HG02588 (cell line): ENCODE data around the gene DESI1.
A peak's percentile ranks its signal among the peaks of the same experiment; 100 is the strongest.
"Not testable (repeated sequence)": the region's sequence is repeated elsewhere in the genome, so short reads cannot be mapped to it uniquely, and the experiment has no call there.

Source experiments
- ATAC-seq: cut with Tn5 transposase; IDR thresholded peaks from one replicate; pipeline ENCODE4 v1.9.1; 2021; ENCODE audit warnings: mild to moderate bottlenecking, moderate library complexity; ENCODE audit not compliant: unreplicated experiment

The DESI1 gene

GRCh38 chr22:41620589-41621098 lies at the start of gene DESI1:
Gene DESI1 (minus strand): TSS chr22:41621043. CDS start chr22:41620839, 204 bp downstream.
- peak; percentile 32 for ATAC-seq

- ATAC-seq: no peak
Observed at GRCh38 chr22:41668971-41669911, 48.4 kb upstream of the DESI1 start.

GRCh38 chr22:41664951-41665350 lies 44.1 kb upstream of the DESI1 start:
- no peak for ATAC-seq

- ATAC-seq: no peak
Observed at GRCh38 chr22:41664490-41664889, 43.6 kb upstream of the DESI1 start.

GRCh38 chr22:41663594-41663993 lies 42.8 kb upstream of the DESI1 start:
- ATAC-seq: not testable (repeated sequence)

GRCh38 chr22:41661713-41662112 lies 40.9 kb upstream of the DESI1 start:
- ATAC-seq: no peak

- no peak for ATAC-seq
Observed at GRCh38 chr22:41661088-41661487, 40.2 kb upstream of the DESI1 start.

- no peak for ATAC-seq
Observed at GRCh38 chr22:41660416-41660815, 39.6 kb upstream of the DESI1 start.

- ATAC-seq: no peak
Observed at GRCh38 chr22:41659941-41660340, 39.1 kb upstream of the DESI1 start.

- ATAC-seq: no peak
Observed at GRCh38 chr22:41658869-41659268, 38.0 kb upstream of the DESI1 start.

- no peak for ATAC-seq
Observed at GRCh38 chr22:41657709-41658108, 36.9 kb upstream of the DESI1 start.

GRCh38 chr22:41656556-41656955 lies 35.7 kb upstream of the DESI1 start:
- ATAC-seq: no peak

- ATAC-seq: no peak
Observed at GRCh38 chr22:41654322-41654721, 33.5 kb upstream of the DESI1 start.

- ATAC-seq: no peak
Observed at GRCh38 chr22:41650821-41651220, 30.0 kb upstream of the DESI1 start.

GRCh38 chr22:41650229-41650628 lies 29.4 kb upstream of the DESI1 start:
- ATAC-seq: no peak

- no peak for ATAC-seq
Observed at GRCh38 chr22:41648432-41648831, 27.6 kb upstream of the DESI1 start.

GRCh38 chr22:41647771-41648170 lies 26.9 kb upstream of the DESI1 start:
- ATAC-seq: no peak

- no peak for ATAC-seq
Observed at GRCh38 chr22:41642331-41643110, 21.7 kb upstream of the DESI1 start.

- ATAC-seq: no peak
Observed at GRCh38 chr22:41641854-41642253, 21.0 kb upstream of the DESI1 start.

- ATAC-seq: no peak
Observed at GRCh38 chr22:41638748-41639147, 17.9 kb upstream of the DESI1 start.

GRCh38 chr22:41638124-41638523 lies 17.3 kb upstream of the DESI1 start:
- no peak for ATAC-seq

- ATAC-seq: not testable (repeated sequence)
Observed at GRCh38 chr22:41637623-41638022, 16.8 kb upstream of the DESI1 start.
